ENCODE results near the gene FAS. TPM values are rescaled to one million over a fixed set of nuclear protein-coding genes. Genes with fewer than 3 reads are reported as not detected.
A peak's percentile ranks its signal among the peaks of the same experiment; 100 is the strongest.

FAS gene
- total and polyA plus RNA-seq, 11 donors = 1.6 to 15.6 (median 3.9) TPM

GRCh38 chr10:88986549-88987242 is 3.9 kb upstream of the FAS start:
- ATAC-seq (no peak), DNase-seq (no peak)
- Histone ChIP-seq H3K36me3 (no peaks in the 10 kb centered on the region), H3K27ac (peak overlapping the region in 2 of 12 donors; percentile 43 to 95), H3K9me3 (no peaks in the 10 kb centered on the region), H3K4me3 (no peak overlapping the region), H3K27me3 (no peaks in the 10 kb centered on the region), H3K4me1 (peaks cover 0 to 67% (median 20%) of the 10 kb centered on the region in 12 donors)
- no peak for TF ChIP-seq POLR2A (IDR thresholded peaks at IDR 0.05)
- TF ChIP-seq, protein P1, sequence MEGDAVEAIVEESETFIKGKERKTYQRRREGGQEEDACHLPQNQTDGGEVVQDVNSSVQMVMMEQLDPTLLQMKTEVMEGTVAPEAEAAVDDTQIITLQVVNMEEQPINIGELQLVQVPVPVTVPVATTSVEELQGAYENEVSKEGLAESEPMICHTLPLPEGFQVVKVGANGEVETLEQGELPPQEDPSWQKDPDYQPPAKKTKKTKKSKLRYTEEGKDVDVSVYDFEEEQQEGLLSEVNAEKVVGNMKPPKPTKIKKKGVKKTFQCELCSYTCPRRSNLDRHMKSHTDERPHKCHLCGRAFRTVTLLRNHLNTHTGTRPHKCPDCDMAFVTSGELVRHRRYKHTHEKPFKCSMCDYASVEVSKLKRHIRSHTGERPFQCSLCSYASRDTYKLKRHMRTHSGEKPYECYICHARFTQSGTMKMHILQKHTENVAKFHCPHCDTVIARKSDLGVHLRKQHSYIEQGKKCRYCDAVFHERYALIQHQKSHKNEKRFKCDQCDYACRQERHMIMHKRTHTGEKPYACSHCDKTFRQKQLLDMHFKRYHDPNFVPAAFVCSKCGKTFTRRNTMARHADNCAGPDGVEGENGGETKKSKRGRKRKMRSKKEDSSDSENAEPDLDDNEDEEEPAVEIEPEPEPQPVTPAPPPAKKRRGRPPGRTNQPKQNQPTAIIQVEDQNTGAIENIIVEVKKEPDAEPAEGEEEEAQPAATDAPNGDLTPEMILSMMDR (IDR thresholded peaks at IDR 0.05) = peak; percentile 74 to 93 (median 84)
- WGBS, 4 donors = 8 to 18% (median 15%) methylated on average over 2 of the region's 2 CpGs
- intact Hi-C loops (cut with DNase I) = loop anchor here in 9 of 10 donors (1.0 to 5.0 kb wide), 8 partner anchors 48 to 154 kb away; no protein-coding TSS in a partner anchor

GRCh38 chr10:88987243-88987725 is 3.3 kb upstream of the FAS start:
- no peak for TF ChIP-seq POLR2A (IDR thresholded peaks at IDR 0.05)
- TF ChIP-seq, protein P1 (IDR thresholded peaks at IDR 0.05) = peak in 1 of 12 donors; percentile 22
- Histone ChIP-seq H3K27me3 (no peaks in the 10 kb centered on the region), H3K27ac (peak overlapping the region in 3 of 12 donors; percentile 0 to 95 (median 35)), H3K9me3 (no peaks in the 10 kb centered on the region), H3K4me1 (peaks cover 0 to 64% (median 19%) of the 10 kb centered on the region in 12 donors), H3K4me3 (no peak overlapping the region), H3K36me3 (no peaks in the 10 kb centered on the region)
- intact Hi-C loops (cut with DNase I) = loop anchor here in 9 of 10 donors (1.0 to 5.0 kb wide), 7 partner anchors 49 to 155 kb away; no protein-coding TSS in a partner anchor
- DNase-seq (no peak), ATAC-seq (no peak)

GRCh38 chr10:88987840-88988239 is 2.8 kb upstream of the FAS start:
- peak overlapping the region in 3 of 12 donors; percentile 26 to 95 (median 35) for H3K27ac ChIP-seq
- H3K36me3 ChIP-seq = no peaks in the 10 kb centered on the region
- no peak overlapping the region for H3K4me3 ChIP-seq
- ATAC-seq = no peak
- intact Hi-C loops (cut with DNase I) = loop anchor here (1.0 to 5.0 kb wide), 7 partner anchors 50 to 156 kb away; no protein-coding TSS in a partner anchor
- H3K9me3 ChIP-seq = no peaks in the 10 kb centered on the region
- H3K27me3 ChIP-seq = no peaks in the 10 kb centered on the region
- no peak for DNase-seq
- no peak for TF ChIP-seq POLR2A (IDR thresholded peaks at IDR 0.05)
- TF ChIP-seq, protein P1 (IDR thresholded peaks at IDR 0.05) = no peak
- H3K4me1 ChIP-seq = peaks cover 0 to 64% (median 16%) of the 10 kb centered on the region in 12 donors
- WGBS, 4 donors = 43 to 86% (median 52%) methylated on average over 2 of the region's 2 CpGs

DNA sequence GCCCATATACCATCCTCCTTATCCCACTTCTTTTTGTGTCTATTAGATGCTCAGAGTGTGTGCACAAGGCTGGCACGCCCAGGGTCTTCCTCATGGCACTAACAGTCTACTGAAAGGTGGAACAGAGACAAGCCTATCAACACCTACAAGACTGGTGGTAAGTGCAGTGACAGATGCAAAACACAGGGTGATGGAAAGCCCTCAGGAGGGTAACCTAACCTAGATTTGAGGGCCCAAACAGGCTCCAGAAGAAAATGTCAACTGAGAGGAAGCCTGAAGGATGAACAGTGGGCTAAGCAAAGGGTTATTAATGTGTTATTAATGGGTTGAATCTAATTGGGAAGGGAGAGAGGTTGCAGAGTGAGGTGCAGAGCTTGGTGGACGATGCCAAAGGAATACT is 1.2 kb upstream of the FAS start:
- Histone ChIP-seq H3K27ac (peak overlapping the region in 11 of 12 donors; percentile 89 to 99 (median 96)), H3K4me1 (peaks cover 0 to 68% (median 8%) of the 10 kb centered on the region in 12 donors), H3K36me3 (no peaks in the 10 kb centered on the region), H3K27me3 (no peaks in the 10 kb centered on the region), H3K9me3 (no peaks in the 10 kb centered on the region), H3K4me3 (peak overlapping the region in 9 of 12 donors; percentile 79 to 96 (median 84))
- 52 to 79% (median 65%) methylated on average over 2 of the region's 2 CpGs for WGBS, 4 donors
- intact Hi-C loops (cut with DNase I) = loop anchor here in 6 of 10 donors (2.0 to 5.0 kb wide), 4 partner anchors 55 to 157 kb away; no protein-coding TSS in a partner anchor
- DNase-seq (no peak), ATAC-seq (no peak)
- no peak for TF ChIP-seq POLR2A (IDR thresholded peaks at IDR 0.05)
- TF ChIP-seq, protein P1 (IDR thresholded peaks at IDR 0.05) = no peak

Measured in heart left ventricle (tissue), 16 donors.